GM12874 (cell line): ENCODE data around the gene SLC45A2.

Source experiments
- CTCF ChIP-seq: IDR thresholded peaks from 2 replicates; pipeline ENCODE4 v1.5.1; 2011; ENCODE audit warnings: low read depth, mild to moderate bottlenecking, control low read depth, low read length, moderate library complexity; ENCODE audit not compliant: insufficient read depth

SLC45A2 gene

DNA sequence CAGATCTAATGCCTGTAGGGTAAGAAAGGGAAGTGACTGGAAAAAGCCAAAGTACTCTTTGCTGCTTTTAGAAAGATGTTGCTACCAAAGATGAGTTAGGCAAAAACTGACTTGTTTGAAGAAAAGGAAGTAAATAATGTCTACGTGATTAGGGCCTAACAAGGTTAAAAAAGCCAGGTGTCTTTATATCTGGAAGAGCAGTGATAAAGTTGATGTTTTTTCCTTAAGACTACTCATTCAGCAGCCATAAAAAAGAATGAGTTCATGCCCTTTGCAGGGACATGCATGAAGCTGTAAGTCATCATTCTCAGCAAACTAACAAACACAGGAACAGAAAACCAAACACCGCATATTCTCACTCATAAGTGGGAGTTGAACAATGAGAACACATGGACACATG, 36.8 kb upstream of the SLC45A2 start:
- no peak for TF ChIP-seq CTCF

DNA sequence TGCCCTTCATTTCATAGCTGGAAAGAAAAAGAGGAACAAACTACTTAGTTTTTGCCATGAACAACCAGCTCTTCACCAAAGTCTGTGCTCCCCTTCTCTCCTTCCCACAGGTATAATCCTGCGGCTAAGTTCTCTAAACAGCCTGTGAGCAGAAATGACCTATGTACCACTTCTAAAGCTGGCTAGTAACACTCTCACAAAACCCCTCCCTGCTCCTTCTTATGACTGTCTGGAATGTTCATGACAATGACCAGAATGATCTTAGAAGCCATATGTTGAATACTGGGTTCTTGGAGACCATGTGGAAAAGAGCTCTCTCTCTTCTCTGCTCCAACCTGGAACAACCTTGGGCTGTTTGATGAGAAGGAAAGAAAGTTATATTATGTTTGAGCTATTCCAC, 36.2 kb upstream of the SLC45A2 start:
- no peak for TF ChIP-seq CTCF

DNA sequence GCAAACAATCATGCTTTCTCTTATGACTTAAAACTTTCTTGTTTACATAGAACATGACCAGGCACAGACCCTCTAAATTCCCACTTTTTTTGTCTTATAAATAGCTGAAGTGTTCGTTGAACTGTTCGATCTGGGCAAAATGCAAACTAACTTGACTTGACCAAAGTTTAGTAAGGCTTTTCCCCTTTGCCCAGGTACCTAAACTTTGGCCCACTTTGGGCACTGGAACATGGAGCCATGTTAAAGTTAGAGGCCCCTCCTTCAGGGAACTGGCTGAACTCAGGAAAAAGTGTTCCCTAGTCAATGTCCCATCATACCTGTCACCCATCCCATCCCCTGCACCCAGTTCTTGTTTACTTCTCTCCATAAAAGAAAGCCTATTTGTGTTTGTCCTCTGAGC, 32.8 kb upstream of the SLC45A2 start:
- no peak for TF ChIP-seq CTCF

DNA sequence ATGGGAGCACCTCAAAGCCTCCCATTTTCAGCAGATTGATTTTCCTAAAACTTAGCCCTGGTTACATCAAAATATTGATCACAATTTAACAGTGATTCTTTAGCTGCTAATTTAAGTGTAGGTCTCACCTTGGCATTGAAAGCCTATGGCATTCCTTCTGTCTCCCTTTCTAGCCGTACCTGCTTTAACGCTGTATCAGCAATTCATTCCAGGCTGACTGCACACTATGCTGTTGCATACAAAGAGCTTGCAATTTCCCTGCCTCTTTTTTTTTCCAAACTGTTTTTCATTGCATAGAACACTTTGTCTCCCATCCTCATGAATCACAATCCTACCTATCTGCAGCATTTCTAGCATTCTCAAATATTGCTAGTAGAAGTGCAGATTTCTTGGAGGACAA, 32.3 kb upstream of the SLC45A2 start:
- TF ChIP-seq CTCF = no peak

DNA sequence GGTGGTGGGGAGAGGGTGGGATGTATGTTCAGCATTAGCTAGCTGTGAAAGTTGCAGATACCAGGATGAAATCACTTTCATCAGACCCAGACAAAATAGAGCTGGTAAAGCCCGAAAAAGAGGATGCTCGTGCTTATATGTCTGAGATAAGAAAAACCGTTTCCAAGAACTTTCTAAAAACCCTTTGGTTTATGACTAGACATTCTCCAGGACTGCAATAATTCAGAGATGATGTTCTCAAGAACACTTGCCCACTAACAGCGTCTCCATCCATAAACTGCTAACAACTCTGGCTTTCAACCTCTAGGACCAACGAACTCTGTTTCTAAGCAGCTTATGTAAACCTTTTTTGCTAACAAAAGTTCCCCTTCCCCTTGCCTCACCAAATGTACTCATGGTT, 31.7 kb upstream of the SLC45A2 start:
- no peak for TF ChIP-seq CTCF

- TF ChIP-seq CTCF = no peak
Observed at GRCh38 chr5:34015120-34015822, 30.8 kb upstream of the SLC45A2 start.

DNA sequence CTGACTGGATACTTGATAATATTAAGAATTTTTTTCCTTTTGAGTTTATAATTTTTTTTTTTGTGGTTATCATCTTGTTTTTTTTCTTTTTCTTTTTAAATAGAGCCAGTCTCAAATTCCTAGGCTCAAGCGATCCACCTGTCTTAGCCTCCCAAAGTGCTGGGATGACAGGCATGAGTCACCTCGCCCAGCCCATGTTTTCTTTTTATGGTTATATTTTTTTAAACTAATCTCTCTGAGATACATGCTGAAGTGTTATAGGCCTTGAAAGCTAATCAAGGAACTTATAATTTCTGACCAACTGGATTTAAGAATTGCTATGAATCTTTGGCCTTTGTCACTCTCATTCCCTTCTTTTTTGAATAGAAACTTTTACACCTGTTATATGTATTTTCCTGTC, 30.1 kb upstream of the SLC45A2 start:
- no peak for TF ChIP-seq CTCF
